PFSK-1 (cell line): ENCODE measurements around the gene TCTA.

Experiments used
- POLR2AphosphoS5 ChIP-seq: IDR thresholded peaks from 2 replicates; pipeline ENCODE4 v1.6.1; 2012; ENCODE audit warnings: low read depth, mild to moderate bottlenecking, control low read depth, low read length, moderate library complexity
- SIN3A ChIP-seq: IDR thresholded peaks from 2 replicates; pipeline ENCODE4 v1.6.1; 2012; ENCODE audit warnings: mild to moderate bottlenecking, low read length, moderate library complexity, borderline replicate concordance; ENCODE audit not compliant: insufficient read depth
- TAF1 ChIP-seq: IDR thresholded peaks from 2 replicates; pipeline ENCODE4 v1.6.1; 2012; ENCODE audit warnings: low read length, control low read depth, borderline replicate concordance; ENCODE audit not compliant: insufficient read depth
- TF ChIP-seq, protein P1 (sequence below), 2 experiments: IDR thresholded peaks; 2 replicates each; pipeline versions ENCODE4 v1.6.1 to v1.8.0; 2011 to 2012; ENCODE audit warnings: low read depth in 2 of 2, low read length in 2 of 2, control low read depth in 1 of 2, inconsistent platforms in 1 of 2, mild to moderate bottlenecking in 1 of 2, moderate library complexity in 1 of 2; ENCODE audit not compliant: insufficient read depth in 1 of 2

DNA sequence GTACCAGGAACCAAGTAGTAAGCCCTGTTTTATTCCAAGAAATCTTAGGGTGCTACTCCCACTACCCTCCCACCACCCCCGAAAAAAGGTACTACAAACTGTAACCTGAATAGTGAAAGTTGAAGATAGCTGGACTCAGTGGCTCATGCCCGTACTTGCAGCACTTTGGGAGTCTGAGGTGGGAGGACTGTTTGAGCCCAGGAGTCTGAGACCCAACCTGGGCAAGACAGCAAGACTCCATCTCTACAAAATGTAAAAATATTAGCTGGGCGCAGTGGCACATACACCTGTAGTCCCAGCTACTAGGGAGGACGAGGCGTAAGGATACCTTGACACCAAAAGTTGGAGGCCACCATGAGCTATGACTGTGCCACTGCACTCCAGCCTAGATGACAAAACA, 8.3 kb upstream of the TCTA start:
- no peak for TF ChIP-seq TAF1
- no peak for TF ChIP-seq SIN3A
- TF ChIP-seq POLR2AphosphoS5: no peak
- TF ChIP-seq, protein P1, sequence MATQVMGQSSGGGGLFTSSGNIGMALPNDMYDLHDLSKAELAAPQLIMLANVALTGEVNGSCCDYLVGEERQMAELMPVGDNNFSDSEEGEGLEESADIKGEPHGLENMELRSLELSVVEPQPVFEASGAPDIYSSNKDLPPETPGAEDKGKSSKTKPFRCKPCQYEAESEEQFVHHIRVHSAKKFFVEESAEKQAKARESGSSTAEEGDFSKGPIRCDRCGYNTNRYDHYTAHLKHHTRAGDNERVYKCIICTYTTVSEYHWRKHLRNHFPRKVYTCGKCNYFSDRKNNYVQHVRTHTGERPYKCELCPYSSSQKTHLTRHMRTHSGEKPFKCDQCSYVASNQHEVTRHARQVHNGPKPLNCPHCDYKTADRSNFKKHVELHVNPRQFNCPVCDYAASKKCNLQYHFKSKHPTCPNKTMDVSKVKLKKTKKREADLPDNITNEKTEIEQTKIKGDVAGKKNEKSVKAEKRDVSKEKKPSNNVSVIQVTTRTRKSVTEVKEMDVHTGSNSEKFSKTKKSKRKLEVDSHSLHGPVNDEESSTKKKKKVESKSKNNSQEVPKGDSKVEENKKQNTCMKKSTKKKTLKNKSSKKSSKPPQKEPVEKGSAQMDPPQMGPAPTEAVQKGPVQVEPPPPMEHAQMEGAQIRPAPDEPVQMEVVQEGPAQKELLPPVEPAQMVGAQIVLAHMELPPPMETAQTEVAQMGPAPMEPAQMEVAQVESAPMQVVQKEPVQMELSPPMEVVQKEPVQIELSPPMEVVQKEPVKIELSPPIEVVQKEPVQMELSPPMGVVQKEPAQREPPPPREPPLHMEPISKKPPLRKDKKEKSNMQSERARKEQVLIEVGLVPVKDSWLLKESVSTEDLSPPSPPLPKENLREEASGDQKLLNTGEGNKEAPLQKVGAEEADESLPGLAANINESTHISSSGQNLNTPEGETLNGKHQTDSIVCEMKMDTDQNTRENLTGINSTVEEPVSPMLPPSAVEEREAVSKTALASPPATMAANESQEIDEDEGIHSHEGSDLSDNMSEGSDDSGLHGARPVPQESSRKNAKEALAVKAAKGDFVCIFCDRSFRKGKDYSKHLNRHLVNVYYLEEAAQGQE (IDR thresholded peaks at IDR 0.05; ENCODE audit: insufficient read depth in 1 of 2, low read depth in 2 of 2, low read length in 2 of 2): no peak
